ENCODE measurements around the gene ZNF587.
"Not testable (repeated sequence)": the region's sequence is repeated elsewhere in the genome, so short reads cannot be mapped to it uniquely, and the experiment has no call there.

Gene ZNF587

GRCh38 chr19:57849666-57850473 is at the start of gene ZNF587:
Gene ZNF587 (plus strand): TSS chr19:57849859. CDS start chr19:57850039, 180 bp downstream.
- peak; percentile 81 for DNase-seq (ENCODE audit: low spot score)

GRCh38 chr19:57800696-57801095 is 49.0 kb upstream of the ZNF587 start:
- no peak for DNase-seq (ENCODE audit: low spot score)

- no peak for DNase-seq (ENCODE audit: low spot score)
Observed at GRCh38 chr19:57802269-57802668, 47.4 kb upstream of the ZNF587 start.

- DNase-seq (ENCODE audit: low spot score), result no peak
Observed at GRCh38 chr19:57803265-57803593, 46.4 kb upstream of the ZNF587 start.

GRCh38 chr19:57803594-57804325 is 45.9 kb upstream of the ZNF587 start:
- DNase-seq (ENCODE audit: low spot score), result peak; percentile 44

GRCh38 chr19:57807541-57807940 is 42.1 kb upstream of the ZNF587 start:
- no peak for DNase-seq (ENCODE audit: low spot score)

GRCh38 chr19:57810410-57811295 is 39.0 kb upstream of the ZNF587 start:
- not testable (repeated sequence) for DNase-seq (ENCODE audit: low spot score)

- DNase-seq (ENCODE audit: low spot score), result no peak
Observed at GRCh38 chr19:57812226-57812625, 37.4 kb upstream of the ZNF587 start.

GRCh38 chr19:57812975-57813820 is 36.5 kb upstream of the ZNF587 start:
- not testable (repeated sequence) for DNase-seq (ENCODE audit: low spot score)

- peak; percentile 46 for DNase-seq (ENCODE audit: low spot score)
Observed at GRCh38 chr19:57813919-57814504, 35.6 kb upstream of the ZNF587 start.

- DNase-seq (ENCODE audit: low spot score), result peak; percentile 93
Observed at GRCh38 chr19:57814505-57815246, 35.0 kb upstream of the ZNF587 start, which contains the start of gene ZNF552. Gene ZNF552 (minus strand): TSS chr19:57814913. CDS start chr19:57814743, 170 bp downstream.

- no peak for DNase-seq (ENCODE audit: low spot score)
Observed at GRCh38 chr19:57815247-57816075, 34.2 kb upstream of the ZNF587 start.

GRCh38 chr19:57816652-57817051 is 33.0 kb upstream of the ZNF587 start:
- no peak for DNase-seq (ENCODE audit: low spot score)

GRCh38 chr19:57817976-57818375 is 31.7 kb upstream of the ZNF587 start:
- DNase-seq (ENCODE audit: low spot score), result no peak

GRCh38 chr19:57818378-57818777 is 31.3 kb upstream of the ZNF587 start:
- no peak for DNase-seq (ENCODE audit: low spot score)

GRCh38 chr19:57819475-57820148 is 30.0 kb upstream of the ZNF587 start:
- DNase-seq (ENCODE audit: low spot score), result peak; percentile 91

- DNase-seq (ENCODE audit: low spot score), result no peak
Observed at GRCh38 chr19:57820599-57820998, 29.1 kb upstream of the ZNF587 start.

GRCh38 chr19:57821095-57821494 is 28.6 kb upstream of the ZNF587 start:
- DNase-seq (ENCODE audit: low spot score), result not testable (repeated sequence)

GRCh38 chr19:57821501-57821900 is 28.2 kb upstream of the ZNF587 start:
- DNase-seq (ENCODE audit: low spot score), result not testable (repeated sequence)
